SK-N-MC (cell line): ENCODE data around the gene RNF112.

Experiments used
- DNase-seq: peaks from one replicate; pipeline ENCODE4 v3.0.0-alpha.2; 2011; ENCODE audit warnings: low read depth, low spot score
- H3K27ac ChIP-seq: fragments of 200-600 bp; sonication (generic); 2 replicates; pipeline ENCODE4 v1.5.1; 2016; ENCODE audit warnings: mixed run types
- H3K36me3 ChIP-seq: fragments of 200-600 bp; sonication (generic); 2 replicates; pipeline ENCODE4 v1.6.1; 2017; ENCODE audit warnings: antibody characterized with exemption, low read length, mixed read lengths; ENCODE audit not compliant: insufficient read depth
- H3K4me3 ChIP-seq: fragments of 200-600 bp; sonication (generic); 2 replicates; pipeline ENCODE4 v1.5.1; 2016
- H3K9ac ChIP-seq: fragments of 200-600 bp; sonication (generic); 2 replicates; pipeline ENCODE4 v1.8.0; 2017; ENCODE audit warnings: mixed run types, mixed read lengths; ENCODE audit not compliant: insufficient read length
- H3K9me3 ChIP-seq: fragments of 200-600 bp; sonication (generic); 2 replicates; pipeline ENCODE4 v1.6.1; 2017; ENCODE audit warnings: low read depth, mild to moderate bottlenecking, antibody characterized with exemption, low read length, moderate library complexity, mixed read lengths
- EZH2 ChIP-seq: fragments of 200-600 bp; sonication (generic); IDR thresholded peaks from one replicate; pipeline ENCODE4 v1.6.1; 2017; ENCODE audit warnings: antibody characterized with exemption
- FOXP2 ChIP-seq: optimal IDR thresholded peaks from 2 replicates; pipeline ENCODE3; 2011; ENCODE audit warnings: mild to moderate bottlenecking, moderate library complexity; ENCODE audit not compliant: insufficient read depth; ENCODE audit errors: extremely low read length, control extremely low read depth
- POLR2AphosphoS5 ChIP-seq: IDR thresholded peaks from 2 replicates; pipeline ENCODE4 v1.6.1; 2012; ENCODE audit warnings: mild to moderate bottlenecking, low read depth, low read length, borderline replicate concordance

Gene RNF112

GRCh38 chr17:19464031-19465026 is 53.3 kb downstream of the RNF112 start:
- H3K9ac ChIP-seq = no peak overlapping the region
- no peak for TF ChIP-seq POLR2AphosphoS5
- TF ChIP-seq EZH2 = no peak
- no peak for TF ChIP-seq FOXP2
- no peak overlapping the region for H3K27ac ChIP-seq
- H3K36me3 ChIP-seq = no peaks in the 10 kb centered on the region
- no peak for DNase-seq
- no peaks in the 10 kb centered on the region for H3K9me3 ChIP-seq
- no peak overlapping the region for H3K4me3 ChIP-seq
